Right renal pelvis (tissue), 4 donors: ENCODE measurements around the gene AFF3. TPM values are rescaled to one million over a fixed set of nuclear protein-coding genes. Genes with fewer than 3 reads are reported as not detected.
"Not testable (repeated sequence)": the region's sequence is repeated elsewhere in the genome, so short reads cannot be mapped to it uniquely, and the experiment has no call there.

Experiments
- DNase-seq, 4 donors: peaks; one replicate each; pipeline ENCODE4 v3.0.0-alpha.2; 2013; ENCODE audit warnings: low read depth in 4 of 4, low spot score in 3 of 4, missing footprints in 1 of 4
- polyA plus RNA-seq, 4 donors: library from polyadenylated mRNA; unstranded; fragments of 120-200 nt; gene quantifications; one replicate each; pipeline ENCODE4 v1.2.1, GENCODE V29; 2013; ENCODE audit not compliant: insufficient read length in 4 of 4

AFF3 gene
- polyA plus RNA-seq, 4 donors = 18.3 to 25.4 (median 20.9) TPM

DNA sequence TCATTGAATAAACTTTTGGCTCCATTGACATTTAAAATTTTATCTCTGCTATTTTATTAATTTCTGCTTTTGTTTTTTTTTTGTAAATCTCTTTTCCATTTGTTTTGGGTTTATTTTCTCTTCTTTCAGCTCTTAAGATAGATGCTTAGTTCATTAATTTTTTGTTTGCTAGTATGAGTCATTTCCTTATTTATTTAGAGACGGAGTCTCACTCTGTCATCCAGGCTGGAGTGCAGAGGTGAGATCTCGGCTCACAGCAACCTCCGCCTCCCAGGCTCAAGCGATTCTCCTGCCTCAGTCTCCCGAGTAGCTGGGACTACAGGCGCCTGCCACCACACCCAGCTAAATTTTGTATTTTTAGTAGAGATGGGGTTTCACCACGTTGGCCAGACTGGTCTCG is 407.1 kb downstream of the AFF3 start:
- not testable (repeated sequence) for DNase-seq

DNA sequence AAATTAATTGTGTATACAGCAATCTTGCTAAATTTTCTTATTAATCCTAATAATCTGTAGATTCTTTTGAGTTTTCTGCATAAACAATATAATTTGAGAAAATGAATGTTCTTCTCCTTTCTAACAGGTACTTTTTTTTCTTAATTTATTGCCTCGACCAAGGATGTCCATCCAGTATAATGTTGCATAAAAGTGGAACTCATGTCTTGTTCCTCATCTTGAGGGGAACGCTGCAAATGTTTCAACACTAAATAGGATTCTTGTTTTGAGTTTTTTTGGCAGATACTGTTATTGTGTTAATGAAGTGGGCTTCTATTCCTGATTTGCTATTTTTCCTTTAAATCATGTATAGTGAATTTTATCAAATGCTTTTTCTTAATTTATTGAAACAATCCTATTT is 408.2 kb downstream of the AFF3 start:
- DNase-seq = no peak

DNA sequence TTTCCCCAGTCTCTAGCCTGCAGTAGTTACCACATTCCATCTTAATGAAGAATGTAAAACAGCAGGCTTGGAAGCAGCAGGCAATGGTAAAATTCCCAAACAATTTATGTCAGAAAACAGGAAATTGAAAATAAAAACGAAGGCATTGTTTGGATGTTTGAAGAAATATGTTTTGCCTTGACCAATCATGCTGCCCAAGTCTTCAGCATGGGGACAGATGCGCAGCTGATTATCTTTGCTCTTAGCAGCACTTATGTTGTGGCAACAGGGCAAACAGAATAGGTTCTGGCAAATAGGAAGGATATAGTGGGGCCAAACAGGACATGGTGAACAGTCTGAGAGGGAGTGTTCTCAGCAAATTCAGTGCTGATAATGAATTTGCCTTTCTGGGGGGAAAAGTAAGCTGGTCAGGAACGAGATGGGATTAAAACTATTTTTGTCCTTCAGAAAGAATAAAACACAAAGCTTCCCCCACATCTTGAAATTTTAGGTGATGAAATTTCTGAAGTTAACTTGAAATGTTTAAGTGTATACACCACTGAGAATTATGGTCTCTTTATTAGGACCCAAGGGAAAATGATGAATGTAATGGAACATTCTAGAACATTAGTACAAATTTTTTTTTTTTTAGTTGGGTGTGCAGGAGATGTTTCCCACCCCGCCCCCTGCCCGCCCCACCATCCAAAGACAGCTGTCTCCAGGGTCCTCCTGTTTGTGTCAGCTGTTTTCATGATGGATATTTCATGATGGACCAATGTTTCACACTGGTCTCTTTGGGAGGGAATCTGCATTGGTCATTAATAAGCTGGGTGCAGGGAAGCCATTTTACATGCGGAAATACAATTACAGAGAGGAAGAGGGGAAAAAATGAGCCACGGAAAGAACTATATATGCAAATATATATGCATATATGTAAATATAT is 413.0 kb downstream of the AFF3 start:
- DNase-seq = no peak

DNA sequence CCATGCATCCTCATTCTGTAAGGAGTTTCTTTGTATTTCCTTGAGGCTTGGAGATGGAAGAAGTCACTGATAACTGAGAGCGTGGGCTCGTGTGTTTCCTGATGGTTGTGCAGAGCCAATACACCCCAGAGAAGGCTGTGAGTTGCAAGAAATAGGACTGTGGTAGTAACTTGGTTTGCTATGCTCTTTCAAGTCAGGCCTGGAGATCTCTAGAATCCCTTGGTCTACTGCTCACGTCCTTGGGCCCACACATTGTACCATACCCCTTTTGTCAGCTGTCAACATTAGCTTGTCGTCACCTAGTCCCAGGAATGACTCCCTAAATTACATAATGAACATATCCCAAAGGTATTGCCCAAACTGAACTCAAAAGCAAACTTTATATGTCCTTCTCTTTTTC is 414.2 kb downstream of the AFF3 start:
- no peak for DNase-seq

DNA sequence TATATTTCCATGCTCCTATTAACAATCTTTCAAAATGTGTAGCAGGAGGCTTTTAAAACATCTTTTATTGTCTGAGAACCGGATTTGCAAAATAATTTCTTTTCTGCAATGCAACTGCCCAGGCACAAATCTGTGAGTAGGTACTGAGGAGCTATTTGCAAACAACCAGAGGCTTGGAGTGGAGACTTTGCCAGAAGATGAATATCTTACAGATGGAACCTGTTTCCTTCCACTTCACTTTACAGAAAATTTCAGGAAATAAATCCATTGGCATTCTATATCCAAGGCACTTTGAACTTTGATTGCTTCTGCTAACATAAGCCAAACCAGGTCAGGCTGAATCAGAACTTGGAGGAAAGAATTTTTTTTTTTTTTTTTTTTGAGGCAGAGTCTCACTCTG is 415.2 kb downstream of the AFF3 start:
- no peak for DNase-seq

DNA sequence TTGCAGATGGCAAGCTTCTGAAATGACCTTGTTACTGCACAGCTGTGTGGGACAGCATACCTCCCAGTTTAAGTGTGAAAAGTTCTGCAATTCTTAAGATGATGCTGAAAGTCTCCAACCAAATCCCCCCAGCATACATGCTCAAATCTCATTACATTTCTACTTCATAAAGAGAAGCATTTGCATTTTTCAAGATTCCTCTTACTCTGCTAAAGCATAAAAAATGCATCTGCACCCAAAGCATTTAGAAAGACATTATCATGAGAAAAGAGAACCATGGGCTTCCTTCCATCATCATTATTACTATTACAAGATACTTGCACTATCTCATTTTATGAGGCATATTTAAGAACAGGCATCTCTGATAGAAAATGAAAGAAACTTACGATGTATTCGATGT is 415.7 kb downstream of the AFF3 start:
- no peak for DNase-seq

DNA sequence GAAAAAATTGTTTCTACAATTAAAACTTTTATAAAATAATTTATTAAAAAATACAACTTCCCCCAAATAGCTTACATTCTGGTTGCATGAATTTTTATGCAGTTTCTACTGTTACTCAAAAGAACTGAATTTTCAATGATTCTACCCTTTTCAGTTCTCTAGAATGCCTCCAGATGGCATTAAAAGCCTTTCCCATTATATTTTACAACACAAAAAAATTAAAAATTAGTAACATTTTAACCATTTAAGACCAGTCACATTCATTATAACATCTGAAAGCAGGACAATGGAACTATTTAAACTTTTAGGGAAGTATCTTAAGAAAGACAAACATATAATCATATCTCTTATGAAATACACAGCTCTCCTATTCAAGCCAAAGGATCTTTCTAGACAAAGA is 416.6 kb downstream of the AFF3 start:
- no peak for DNase-seq

DNA sequence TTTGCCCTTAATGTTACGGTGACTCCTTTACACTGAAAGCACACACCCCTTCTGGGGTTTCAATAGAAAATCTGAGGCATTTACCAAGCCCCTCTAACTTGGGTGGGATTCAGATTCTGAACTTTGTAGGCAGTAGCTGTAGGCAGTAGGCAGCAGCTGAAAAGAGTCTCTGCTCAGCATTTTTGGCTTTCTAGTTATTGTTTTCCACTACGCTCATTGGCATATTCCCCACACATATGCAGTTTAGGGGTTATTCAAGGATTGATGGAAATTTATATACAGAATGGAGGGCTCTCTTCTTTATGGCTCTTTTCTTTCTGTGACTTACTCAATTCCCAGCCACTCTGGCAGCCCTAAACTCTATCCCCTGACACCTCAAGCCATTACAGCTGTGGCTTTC is 419.9 kb downstream of the AFF3 start:
- DNase-seq = no peak

DNA sequence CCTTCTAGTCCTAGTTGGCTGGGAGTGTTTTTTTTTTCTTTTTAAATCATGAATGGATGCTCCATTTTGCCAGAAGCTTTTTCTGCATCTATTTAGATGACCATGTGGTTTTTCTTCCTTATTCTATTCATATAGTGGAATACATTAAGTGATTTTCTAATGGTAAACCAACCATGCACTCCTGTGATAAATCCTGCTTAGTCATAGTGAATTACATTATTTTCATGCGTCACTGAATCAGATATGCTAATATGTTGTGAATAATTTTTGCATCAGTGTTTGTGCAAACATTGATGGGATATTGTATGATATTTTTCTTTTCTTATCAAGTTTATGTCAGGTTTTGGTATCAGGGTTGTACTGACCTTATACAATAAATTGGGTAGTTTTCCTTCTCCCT is 423.3 kb downstream of the AFF3 start:
- no peak for DNase-seq

DNA sequence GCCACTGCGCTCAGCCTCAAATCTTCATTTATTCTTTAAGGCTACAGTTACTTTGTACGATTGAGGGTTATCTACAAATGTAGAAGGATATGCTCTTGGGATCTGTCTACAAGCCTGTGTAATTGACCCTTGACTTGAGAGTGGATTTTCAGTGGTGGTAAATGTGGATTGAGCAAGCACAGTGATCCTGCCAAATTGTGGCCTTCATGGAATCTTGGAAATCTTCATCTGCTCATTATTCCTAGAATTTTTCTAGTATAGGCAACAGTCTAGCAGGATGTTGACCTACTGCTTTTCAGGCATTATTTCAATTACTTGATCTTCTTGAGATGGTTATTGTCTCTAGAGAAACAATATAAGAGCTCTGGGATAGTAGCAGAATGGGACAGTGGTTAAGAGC is 426.4 kb downstream of the AFF3 start:
- DNase-seq = no peak

DNA sequence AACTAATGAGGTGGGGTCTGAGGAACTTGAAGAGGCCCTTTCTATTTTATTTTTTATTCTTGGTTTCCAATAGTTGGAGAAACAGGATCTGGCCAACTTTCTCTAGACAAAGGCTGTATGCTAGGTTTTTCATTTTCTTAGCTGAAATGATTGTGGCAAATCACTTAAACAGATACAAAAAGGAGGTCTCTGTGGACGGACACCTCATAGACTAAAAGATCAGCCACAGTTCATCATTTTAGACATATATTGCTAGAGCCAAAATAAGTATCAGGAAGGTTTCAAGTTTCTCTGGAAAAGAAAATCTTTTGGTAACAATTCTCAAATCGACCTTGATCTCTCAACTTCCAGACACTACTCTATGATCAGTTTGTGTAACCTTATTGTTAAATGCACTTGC is 428.0 kb downstream of the AFF3 start:
- DNase-seq = no peak

DNA sequence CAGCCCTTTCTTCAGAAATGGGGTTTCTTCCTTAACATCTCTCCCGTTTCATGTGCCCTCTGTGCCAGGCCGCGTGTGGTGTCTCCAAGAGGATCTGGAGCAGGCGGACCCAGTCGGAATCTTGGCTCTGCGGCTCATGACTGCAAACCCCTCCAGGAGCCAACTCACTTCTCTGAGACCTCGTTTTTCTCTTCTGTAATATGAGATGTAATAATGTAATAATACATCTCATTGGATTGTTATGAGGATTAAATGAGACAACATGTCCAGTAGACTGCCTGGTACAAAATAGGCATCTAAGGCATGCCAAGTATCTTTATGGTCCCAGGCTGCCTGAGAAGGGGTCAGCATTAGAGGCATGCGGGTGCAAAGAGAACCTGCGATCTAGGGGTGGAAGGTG is 431.2 kb downstream of the AFF3 start:
- no peak for DNase-seq

DNA sequence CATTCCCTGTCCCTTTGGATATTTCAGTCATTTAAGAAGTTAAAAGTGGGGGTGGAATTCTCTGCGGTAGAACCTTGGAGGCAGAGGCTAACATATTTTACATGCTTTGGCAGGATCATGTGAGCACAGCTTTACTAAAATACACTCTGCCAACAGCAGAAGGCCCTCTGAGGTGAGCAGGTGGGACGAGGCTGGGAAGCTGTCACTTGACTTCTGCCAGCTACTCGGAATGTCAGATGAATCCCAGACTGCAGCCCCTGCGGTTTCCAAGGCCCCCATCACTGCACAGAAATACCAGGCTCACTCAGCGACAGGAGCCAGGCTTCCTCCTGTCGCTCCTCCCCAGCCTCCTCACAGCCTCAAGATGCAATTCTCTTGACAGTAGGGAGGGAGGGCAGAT is 431.7 kb downstream of the AFF3 start:
- no peak for DNase-seq

DNA sequence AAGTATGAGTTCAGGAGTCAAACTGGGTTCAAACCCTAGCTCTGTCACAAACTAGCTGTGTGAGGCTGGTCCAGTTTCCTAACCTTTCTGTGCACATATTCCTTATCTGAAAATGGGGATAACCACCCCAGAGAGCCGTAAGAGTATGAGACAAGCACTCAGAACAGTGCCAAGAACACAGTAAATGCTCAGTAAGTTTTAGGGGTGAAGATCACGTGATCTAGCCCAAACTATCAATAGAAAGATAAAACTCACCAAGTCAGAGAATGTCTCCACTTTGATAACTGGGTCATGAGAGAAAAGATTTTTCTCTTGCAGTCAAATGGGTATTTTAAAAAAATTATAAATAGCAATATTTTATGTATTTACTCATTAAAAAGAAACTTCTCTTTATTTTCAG is 433.2 kb downstream of the AFF3 start:
- no peak for DNase-seq

DNA sequence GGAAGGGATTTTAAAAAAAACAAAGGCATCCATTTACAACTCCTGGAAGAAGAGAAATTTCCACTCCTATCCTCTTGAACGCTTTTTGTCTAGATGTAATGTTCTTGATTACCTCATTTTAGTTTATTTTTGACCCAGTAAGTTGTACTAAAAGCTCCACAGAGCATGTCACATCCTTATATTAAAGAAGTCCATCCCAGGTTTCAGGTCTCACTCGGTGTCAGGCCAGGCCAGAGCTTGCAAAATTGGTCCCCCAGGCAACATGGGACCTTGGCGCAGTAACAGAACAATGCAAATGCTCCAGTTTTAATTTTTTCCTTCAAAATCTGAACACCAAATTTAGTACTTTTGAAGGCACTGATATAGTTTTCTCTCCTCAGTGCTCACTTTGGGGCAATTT is 434.2 kb downstream of the AFF3 start:
- DNase-seq = no peak

DNA sequence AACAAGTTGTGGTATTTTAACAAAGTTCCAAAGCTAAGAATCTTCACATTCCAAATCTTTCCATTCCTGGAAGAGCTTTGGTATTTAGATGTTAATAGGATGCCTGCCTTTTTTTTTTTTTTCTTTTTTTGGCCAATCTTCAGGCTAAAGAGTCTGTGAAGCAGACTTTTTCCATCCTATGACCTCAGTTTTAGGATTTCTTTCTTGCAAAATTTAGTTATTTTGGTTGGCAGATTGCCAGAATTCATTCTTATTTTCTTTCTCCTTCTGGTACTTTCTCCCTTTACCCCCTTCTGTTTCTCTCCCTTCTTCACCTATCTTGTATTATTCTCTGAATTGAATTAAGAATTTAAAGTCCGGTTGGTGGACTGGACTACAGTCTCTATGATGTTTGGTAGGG is 434.8 kb downstream of the AFF3 start:
- DNase-seq = no peak

DNA sequence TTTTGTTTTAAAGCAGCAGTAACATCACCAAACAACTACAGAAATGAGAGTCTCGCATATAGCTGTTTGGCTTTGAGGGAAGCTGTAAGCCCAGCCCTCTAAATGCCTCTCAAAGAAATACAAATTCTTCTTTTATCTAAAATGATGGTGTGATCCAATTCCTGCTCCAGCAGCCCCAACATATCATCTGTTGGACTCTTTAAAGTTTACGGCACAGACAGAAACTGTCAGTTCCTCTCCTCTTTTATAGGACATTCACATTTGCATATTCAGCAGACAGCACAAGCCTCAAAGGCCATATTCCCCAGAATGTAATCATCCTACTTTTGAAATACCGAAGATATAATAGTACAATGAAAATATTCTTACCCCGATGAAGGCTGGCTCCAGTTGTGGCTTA is 435.7 kb downstream of the AFF3 start:
- DNase-seq = no peak

DNA sequence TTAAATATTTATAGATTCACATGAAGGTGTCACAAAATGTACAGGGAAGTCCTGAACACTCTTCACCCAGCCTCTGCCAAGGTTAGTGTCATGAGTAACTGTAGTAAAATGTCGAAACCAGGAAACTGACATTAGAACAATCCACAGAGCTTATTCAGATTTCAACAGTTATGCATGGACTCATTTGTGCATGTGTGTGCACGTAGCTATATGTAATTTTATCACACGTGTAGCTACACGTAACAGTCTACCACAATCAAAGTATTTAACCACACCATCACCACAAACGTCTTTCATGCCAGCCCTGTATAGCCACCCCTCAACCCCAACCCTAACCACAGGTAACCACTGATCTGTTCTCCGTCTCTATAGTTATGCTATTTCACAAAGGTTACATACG is 440.9 kb downstream of the AFF3 start:
- DNase-seq = no peak

DNA sequence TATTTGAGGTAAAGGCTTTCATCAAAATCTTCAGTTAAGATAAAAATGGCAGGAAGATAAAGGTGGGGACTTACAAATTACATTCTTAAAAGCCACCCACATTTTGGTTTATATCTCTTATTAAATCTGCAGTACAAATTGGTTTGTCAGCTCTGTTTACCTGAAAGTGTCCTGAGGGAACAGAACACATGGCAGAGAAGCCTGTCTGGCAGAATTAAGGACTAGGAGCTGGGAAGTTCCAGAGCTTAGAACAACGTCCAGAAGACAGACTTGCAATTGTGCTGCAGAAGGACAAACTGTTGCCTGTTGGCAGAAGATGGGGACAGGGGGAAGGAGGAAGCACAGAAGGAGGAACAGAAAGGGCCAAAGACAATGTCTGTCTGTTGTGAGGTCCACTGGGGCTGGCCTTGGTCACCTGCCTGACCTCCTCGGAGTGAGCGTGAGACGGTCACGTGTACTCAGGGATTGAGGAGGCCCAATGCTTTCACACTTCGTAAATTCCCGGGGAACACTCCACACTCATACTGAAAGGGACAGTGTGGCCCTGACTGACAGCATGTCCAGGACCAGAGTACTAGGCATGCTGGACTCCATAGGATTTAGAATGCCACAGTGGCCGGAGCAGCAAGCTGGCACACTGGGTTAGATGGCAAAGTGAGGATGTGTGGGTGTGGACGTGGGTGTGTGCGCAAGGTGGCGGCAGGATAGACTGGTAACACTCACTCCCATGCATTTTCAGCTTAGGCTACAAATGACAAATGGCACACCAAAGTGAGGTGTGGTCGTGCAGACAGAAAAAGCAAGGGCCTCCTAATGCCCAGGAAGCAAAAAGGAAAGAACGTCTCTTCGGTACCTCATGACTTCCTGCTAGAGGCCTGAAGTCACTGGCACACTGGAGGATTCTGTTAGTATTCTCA is 441.6 kb downstream of the AFF3 start:
- DNase-seq = no peak

DNA sequence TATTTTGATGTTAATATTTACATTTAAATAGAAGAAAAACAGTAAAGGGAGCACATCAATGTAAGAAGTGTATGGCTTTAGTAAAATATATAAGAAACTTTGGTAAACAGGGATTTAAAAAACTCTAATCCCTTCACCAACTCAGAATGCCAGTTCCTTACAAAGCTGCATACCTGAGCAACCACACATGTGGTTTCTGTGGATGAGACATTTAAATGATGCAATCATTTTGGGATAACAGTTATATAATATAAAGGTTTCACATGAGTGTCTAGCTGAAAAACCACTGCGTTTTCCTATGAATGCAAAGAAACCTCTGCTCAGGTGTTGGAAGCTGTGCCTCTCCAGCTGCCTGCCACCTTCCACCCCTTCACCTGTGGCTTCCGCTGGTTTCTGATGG is 443.5 kb downstream of the AFF3 start:
- DNase-seq = no peak

DNA sequence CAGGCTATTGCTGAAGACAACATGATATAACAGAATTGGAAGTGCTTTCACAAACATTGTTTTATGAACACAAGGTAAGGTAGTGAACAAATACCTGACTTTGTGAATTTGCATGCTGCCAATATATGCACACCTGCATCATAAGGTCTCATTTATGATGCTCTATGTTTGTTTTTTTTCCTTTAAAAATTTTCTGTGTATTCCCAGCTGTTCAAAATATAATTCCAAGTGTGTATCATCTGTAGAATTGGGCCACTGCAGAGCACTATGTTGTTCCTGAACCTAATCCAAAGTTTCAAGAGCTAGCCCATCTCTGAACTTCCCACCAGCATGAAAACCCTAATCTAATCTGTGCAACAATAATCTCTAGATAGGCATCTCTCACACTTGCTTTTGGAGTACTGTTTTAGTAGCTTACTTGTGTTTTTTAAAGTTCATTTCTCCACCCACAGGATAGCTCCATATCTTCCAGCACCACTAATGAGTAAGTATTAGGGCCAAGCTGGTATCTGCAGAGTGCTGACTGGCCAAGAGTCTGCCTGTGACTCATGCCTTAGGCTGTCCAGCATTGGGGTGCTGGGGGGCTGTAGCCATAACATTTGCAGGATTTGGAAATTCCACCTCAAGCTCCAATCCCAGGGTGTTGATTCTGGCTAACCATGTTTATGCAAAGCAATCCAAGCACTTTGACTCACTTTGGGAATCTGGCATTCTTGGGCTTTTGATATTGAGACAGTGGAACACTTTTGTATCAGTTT is 444.4 kb downstream of the AFF3 start:
- no peak for DNase-seq
